ENCODE data around the gene TCTN3. TPM values are rescaled to one million over a fixed set of nuclear protein-coding genes. Genes with fewer than 3 reads are reported as not detected.
"Not testable (repeated sequence)": the region's sequence is repeated elsewhere in the genome, so short reads cannot be mapped to it uniquely, and the experiment has no call there.

TCTN3 gene
- polyA plus RNA-seq, 12 donors = 23.8 to 44.8 (median 29.0) TPM; not detected in 1

DNA sequence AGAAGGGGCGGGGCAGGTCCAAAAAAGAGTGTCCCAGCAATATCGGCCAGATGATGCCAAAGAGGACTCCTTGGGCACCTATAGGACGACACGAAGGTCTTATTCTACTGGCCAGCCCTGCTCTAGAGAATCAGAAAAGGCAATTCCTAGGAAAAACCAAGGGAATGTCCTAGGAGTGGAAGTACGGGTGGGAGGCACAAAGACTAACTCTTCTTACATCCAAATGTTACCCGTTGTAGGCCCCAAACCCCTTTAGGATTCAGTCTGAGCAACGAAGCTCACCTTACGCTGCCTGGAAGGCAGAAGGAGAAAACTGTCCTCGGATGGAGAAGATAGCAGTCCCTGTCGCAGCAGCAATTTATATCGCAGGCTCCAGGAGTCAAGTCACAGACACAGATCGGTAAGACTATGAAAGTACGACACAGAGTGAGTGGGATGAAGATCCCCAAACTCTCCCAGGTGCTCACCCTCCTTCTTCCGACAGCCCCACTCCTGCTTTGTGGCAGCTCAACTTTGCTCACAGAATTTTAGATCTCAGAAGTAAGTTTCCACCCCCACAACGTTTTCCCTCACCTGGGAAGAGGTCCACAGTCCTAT is 558 bp downstream of the TCTN3 start:
- DNase-seq = no peak

DNA sequence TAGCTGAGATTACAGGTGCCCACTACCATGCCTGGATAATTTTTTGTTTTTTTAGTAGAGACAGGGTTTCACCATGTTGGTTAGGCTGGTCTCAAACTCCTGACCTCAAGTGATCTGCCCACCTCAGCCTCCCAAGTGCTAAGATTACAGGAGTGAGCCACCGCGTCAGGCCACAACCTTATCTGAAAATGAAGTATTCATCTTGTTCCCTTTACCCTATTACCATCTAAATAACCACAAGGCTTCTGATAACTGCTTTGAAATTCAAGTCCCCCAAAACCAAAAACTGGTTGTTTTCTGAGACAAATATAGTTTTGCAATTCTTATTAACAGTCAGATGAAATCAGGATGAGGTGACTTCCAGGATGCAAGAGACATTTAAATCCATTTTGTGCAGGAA is 2.4 kb downstream of the TCTN3 start:
- no peak for DNase-seq

DNA sequence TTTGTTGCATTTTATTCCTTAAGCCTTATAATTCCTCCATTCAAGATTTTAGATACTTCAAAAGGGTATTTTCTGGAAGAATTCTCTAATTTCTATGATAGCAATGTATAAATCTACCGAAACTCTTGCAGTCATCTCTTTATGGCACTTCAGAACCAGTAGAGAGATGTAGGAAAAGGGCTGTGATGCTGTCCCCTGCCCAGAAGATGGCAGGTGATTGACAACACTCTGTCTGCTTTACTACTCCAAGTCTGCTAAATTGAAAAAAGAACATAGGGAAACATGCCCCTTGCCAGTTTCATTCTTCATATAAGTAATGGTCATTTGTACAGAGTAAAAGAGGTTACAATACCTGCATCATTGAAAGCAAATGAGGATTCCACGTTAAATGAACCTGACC is 5.1 kb downstream of the TCTN3 start:
- no peak for DNase-seq

DNA sequence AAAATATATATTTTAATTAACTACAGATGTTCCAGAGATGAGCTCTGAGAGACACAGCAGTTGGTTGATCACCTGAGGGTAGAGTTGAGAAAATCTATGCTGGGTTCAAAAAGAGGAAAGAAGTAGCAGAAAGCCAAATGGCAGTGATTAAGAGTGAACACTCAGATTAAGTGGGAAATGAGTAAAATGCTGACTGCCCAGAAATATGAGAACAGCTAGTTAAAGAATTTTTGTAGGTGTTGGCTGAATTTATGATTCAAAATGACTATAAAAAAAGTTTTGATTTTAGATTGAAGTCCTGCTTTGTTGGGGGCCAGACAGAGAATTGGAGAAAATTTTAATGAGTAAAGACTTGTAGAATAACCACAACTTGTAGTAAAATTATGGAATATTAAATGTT is 9.8 kb downstream of the TCTN3 start:
- no peak for DNase-seq

DNA sequence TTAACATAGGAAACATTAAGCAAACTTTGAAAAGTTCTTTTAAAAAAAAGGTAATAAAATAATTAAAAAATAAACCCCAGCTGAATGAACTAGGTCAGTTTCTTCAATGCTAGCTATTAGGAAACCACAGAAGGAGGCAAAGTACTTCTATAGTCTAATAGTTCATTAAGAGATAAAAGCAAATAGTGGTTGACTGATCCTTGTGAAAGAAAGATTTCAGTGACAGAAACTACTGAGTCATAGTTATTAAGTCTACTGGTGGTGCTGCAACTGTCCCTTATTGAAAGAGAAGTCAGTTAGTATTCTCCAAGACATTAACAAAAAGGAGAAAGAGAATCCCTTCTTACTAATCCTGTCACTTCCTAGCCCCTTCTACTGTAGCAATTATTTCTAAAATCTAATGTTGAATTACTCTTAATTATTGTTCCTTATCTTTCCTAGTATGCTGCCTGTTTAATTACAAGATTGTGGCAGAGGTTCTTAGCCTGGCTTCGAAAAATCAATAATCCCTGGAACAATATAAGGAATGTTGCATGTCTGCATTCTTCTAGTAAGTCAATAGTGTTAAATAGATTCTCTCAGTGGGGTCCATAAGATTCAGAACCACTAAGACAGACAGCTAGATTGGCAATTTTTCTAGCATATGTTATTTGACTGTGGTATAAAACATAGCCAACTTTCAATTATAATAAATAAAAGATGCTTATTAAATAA is 18.2 kb downstream of the TCTN3 start:
- DNase-seq = no peak

DNA sequence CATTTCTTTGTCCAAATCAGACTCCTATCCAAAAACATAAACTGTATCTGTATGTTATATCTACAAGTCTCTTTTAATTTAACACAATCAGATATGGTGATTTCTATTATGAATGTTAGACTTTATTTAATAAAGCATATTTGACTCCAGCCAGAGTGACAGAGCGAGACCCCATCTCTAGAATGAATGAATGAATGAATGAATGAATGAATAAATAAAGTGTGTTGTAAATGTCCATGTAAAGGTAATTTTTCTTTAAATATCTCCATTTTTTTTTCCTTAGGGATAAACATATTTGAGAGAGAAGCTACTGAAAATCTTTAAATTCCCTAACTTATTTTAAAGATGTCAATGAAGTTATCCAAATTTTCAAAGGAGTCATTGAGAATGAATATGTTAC is 19.1 kb downstream of the TCTN3 start:
- no peak for DNase-seq

DNA sequence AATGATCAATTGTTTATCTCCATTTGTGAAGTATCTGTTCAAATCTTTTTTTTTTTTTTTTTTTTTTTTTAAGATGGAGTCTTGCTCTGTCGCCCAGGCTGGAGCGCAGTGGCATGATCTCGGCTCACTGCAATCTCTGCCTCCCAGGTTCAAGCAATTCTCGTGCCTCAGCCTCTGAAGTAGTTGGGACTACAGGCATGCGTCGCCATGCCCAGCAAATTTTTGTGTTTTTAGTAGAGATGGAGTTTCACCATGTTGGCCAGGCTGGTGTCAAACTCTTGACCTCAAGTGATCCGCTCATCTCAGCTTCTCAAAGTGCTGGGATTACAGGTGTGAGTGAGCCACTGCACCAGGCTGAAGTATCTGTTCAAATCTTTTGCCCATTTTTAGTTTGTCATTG is 21.1 kb downstream of the TCTN3 start:
- DNase-seq = not testable (repeated sequence)

DNA sequence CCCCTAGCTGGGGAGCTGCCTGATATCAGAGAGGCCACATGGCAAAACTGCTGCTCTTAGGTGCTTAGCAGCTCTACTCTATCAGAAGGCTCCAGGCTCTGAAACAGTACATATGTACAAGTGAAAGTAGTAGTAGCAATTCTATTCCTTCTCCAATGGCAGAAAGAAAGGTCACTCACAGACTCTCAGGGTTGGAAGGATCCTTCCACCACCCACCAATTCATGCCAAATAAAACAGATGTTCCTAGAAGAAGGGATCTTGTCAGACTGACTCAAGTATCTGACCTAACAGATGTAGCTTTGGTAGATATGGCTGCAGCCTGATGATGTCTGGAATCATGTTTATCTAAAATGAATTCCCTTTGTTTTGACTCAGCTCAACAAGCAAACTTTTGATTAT is 29.2 kb downstream of the TCTN3 start:
- DNase-seq = no peak

DNA sequence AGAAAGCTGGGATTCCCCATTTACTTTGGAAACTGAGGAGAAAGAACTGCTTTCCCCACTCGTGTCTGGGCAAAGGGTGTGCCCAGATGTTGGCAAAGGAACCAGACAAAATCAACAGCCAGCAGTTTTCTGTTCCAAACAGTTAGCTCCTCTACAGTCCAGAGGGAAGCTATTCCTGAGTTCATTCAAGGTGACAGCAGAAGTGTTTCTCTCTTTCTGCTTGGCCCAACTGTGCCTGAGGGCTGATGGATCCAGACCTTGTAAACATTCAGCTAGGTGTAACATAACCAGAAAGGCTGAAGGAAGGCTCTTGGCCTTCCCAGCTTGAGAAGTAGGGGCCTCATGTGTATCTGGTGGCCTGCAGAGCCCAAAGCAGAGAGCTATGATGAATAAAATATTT is 30.2 kb downstream of the TCTN3 start:
- no peak for DNase-seq

DNA sequence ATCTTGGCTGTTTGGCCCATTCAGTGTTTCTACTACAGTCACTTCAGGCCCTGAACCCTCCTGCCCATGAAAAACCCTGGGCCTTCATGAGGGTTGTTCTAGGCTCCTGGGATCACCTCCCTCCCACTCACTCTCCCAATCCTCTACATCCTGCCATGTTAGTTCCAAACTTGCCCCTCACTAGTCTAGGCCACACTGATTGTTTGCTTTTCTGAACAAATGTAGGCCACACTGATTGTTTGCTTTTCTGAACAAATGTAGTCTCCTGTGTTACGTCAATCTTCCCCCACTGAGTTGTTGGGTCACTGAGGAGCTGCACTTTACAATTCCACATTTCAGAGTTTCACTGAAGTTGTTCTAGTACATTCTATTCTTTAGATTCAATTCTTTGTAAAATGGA is 31.9 kb downstream of the TCTN3 start:
- DNase-seq = no peak

DNA sequence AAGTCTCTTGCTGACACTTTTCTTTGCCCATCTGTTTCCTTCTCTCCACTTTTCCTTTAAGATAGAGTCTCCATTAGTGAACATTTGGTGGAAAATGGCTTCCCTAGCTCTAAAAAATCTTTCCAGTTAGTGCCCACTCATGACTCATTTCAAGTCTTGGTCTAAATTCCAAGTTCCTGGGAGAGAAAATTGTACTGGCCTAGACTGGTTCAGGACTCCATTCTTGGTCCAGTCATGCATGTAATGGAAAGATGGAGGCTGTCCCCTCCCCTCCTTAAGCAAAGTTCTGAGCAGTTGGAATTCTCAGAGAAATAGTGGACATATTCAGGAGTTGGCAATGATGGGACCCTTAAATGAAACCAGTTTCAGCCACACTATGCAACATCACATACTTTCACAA is 33.4 kb downstream of the TCTN3 start:
- DNase-seq = no peak

DNA sequence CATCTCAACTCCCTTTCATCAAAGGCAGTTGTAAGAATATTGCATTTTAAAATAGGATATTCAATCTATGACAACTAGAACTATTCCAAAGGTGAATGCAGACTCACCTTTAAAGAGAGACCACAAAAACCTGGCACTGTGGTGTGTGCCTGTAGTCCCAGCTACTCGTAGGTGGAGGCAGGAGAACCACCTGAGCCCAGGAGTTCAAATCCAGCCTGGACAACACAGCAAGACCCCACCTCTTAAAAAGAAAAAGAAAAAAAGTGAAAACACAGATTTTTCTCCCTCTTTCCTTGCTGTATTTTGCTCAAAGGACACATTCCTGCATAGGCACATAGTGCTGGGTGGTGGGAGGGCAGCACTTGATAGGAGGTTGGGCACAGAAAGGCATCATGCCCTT is 36.5 kb downstream of the TCTN3 start:
- DNase-seq = no peak

DNA sequence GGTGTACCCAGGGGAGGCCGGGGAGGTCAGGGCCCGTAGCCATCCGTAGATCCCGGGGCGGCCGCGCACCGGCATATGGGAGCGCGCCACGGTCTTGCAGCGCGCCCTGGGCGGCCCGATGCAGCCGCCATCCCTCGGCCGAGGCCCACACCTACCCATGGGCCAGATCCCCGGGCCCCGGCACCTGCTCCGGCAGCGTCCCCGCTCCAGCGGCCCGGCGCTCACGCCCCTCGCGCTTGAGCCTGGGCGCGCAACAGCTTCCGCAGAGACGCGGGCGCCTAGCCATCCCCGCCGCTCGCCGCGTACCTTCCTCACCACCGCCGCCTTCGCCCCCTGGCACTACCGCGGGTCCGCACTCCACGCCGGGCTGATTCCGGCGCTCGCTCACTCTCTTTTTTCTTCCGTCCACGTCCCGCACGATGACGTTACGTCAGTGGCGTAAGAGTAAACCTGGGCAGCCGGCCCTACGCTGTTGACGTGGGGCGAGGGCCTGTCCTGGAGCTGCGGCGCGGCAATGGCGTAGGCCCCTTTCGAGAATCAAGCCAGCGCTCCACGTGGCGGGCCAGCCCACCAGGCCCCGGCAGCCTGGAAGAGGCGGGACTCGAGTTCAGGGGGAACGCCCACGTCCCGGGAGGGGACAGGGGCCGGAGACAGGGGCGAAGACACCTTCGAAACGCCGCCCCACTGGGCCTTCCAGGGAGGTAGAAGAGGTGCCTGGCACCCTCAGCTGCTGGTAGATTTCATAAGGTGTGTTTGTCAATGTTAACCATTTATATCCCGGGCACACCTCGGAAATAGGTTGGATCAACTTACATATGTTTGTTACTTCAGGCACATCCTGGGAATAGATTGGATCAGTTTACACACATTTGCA is 37.2 kb downstream of the TCTN3 start, which contains the start of gene ALDH18A1:
Gene ALDH18A1, minus strand, starts transcription at position 421 of the 874 bp plus-strand sequence. CDS start 3,334 bp downstream, outside the sequence.
- peak; percentile 97 for DNase-seq

DNA sequence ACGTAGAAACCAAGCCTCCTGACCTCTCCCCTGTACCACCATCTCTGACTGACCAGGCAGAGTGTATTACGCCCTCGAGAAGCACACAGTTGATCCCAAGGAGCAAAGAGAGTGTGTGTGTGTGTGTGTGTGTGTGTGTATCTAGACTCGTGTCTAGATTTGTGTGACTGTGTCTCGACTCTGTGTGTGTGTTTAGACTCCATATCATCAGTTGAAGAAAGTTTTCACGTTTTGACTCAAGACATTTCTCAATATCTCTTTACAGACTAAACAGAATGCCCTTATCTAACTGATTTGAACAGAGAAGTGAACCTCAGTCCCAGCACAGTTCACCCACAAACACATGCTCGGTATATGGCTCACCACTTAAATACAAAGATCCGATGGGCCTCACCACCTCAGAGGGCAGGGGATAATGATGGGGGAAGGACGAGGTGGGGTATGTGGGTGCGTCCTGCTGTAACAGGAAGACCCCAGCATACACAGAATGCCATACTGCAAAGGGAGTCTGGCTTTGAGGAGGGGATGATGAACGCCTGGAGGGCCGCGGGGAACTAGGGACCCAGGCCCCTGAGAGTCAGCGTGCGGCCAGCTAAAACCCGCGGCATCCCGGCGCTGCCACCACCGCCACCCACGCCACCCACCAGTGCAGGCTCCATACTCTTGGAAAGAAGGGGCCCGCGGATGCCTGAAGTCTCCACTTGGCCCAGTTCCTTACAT is 38.0 kb downstream of the TCTN3 start:
- peak; percentile 24 for DNase-seq

DNA sequence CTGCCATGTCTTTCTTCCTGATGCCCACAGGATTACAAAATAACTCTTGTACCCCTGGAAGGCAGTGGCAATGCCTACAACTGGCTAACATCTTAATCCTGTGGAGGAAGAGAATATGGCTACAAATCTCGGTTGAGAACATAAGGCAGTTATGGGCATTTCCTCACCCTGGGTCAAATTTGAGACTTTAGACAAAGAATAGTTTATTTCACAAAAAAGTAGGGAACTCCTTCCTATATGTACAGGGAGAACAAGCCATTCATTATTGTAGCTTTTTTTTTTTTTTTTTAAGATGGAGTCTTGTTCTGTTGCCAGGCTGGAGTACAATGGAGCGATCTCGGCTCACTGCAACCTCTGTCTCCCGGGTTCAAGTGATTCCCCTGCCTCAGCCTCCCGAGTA is 39.8 kb downstream of the TCTN3 start:
- DNase-seq = no peak

DNA sequence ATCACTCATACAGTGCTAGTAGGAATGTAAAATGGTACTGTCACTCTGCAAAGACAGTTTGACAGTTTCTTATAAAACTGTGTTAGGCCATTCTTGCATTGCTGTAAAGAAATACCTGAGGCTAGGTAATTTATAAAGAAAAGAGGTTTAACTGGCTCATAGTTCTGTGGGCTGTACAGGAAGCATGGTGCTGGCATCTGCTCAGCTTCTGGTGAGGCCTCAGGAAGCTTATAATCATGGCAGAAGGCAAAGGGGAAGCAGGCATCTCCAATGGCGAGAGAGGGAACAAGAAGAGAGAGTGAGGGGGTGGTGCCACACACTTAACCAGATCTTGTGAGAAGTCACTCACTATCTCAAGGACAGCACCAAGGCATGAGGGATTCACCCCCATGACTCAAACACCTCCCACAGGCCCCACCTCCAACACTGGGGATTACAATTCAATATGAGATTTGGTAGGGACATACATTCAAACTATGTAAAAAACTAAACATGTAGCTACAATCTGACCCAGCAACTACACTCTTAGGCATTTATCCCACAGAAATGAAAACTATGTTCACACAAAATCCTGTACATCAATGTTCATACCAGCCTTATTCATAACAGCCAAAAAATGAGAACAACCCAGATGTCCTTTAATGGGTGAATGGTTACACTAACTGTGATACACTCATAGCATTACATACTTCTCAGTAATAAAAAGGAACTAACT is 42.2 kb downstream of the TCTN3 start:
- no peak for DNase-seq

DNA sequence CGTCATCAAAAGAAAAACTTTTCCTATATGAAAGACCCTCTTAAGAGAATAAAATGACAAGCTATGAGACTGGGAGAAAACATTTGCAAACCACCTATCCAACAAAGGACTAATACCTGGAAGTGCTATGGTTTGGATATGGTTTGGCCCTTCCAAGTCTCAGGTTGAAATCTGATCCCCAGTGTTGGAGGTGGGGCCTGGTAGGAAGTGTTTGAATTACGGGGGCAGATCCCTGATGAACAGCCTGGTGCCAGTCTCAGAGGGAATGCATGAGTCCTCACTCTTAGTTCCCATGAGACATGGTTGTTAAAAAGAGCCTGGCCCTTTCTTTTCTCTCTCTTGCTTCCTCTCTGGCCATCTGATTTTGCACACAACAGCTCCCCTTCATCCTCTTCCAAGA is 43.5 kb downstream of the TCTN3 start:
- DNase-seq = no peak

DNA sequence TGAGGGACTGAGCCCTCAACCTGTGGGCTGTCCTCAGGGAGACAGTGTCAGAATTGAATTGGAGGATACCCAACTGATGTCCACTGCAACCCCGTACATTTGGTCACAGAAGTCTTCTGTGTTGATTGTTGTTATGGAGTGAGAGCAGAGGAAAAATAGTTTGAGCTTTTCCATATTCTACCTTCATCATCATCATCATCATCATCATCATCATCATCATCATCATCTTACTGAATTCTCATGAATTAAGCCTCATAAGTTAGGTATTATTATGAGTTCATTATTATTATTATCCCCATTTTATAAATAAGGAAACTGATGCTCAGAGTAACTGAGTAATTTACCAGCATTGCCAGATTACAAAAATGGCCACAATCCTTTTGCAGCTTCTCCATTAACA is 45.6 kb downstream of the TCTN3 start:
- DNase-seq = no peak

DNA sequence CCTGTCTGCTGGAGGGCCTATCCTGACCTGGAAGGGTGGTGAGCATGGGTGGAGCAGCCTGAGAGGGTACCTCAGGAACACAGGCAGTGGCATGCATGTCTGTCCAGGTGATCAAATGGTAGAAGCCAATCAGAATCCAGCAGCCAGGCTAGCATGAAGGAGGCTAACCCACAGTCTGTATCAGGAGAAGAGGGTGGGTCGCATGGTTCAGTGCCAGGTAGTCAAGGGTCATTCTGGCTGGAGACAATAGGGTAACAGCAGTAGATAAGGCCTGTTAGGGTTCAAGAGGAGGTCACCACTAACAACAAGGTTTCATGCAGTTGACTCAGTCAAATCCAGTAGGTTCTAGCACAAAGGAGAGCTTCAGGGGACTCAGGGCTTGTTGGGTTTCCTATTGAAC is 47.6 kb downstream of the TCTN3 start:
- no peak for DNase-seq

DNA sequence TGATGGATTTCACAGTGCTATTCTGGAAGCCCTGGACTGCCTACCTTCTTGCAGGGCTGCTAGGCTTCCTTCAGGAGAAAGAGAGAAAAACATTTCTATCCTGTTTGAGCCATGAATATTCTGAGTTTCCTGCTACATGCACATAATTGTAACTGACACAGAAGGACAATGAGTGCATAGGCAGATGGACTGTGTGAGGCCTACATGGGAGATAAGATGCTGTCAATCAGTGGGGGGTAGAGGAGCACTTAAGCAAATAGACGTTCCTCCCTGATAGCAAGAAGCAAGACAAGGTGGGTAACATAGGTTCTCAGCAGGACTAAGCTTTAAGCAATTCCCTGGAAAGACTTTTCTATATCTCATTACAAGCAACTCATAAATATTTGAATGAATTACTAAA is 48.8 kb downstream of the TCTN3 start:
- no peak for DNase-seq

DNA sequence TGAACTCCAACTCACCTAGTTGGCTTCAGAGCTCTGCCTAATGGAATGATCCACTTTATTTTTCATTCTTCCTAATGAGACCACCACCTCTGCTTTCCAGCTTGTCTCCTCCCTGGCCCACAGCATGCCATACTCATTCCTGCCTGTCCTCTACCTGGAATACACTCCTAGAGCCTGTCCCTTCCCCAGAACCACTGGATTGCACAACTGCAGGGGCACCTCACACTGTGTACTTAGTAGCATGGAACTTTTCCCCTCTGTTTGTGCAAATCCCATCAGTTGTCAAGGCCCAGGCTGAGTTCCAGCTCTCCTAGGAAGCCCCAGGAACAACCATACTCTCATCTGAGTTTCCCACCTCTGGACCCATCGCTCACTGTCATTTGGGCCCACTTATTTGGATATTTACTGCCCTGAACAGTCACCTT is 52.8 kb downstream of the TCTN3 start:
- DNase-seq = no peak

Measured in muscle of arm (tissue), 12 donors.